HEK293 (cell line): ENCODE results near the gene PRKG1.

ENCODE experiments used
- CTCF ChIA-PET: fragments of 350-600 bp; formaldehyde crosslinking; extraction: SDS; loops from one replicate; lab custom pipeline; 2021; ENCODE audit warnings: antibody characterized with exemption; lab: Yijun Ruan, JAX
- POLR2A ChIA-PET: fragments of 300-600 bp; formaldehyde crosslinking; extraction: SDS; loops from one replicate; lab custom pipeline; 2020; ENCODE audit warnings: antibody characterized with exemption, inconsistent platforms; lab: Yijun Ruan, JAX
- H3K27ac ChIP-seq: fragments of 200-500 bp; sonication (Bioruptor generic); 2 replicates; pipeline ENCODE4 v1.5.1; 2014; ENCODE audit warnings: low read depth, low read length, control low read depth, inconsistent platforms; ENCODE audit errors: extremely low read depth
- H3K36me3 ChIP-seq, 2 experiments: fragments of 200-500 bp in 1 of 2; sonication (Bioruptor generic) in 1 of 2; 1 replicate in 1 of 2; 2 replicates in 1 of 2; pipeline ENCODE4 v1.5.1; 2014 to 2017; ENCODE audit warnings: inconsistent platforms in 2 of 2, low read length in 2 of 2; ENCODE audit not compliant: control insufficient read depth in 2 of 2, insufficient read depth in 1 of 2
- H3K4me1 ChIP-seq: fragments of 200-500 bp; sonication (Bioruptor generic); 2 replicates; pipeline ENCODE4 v1.5.1; 2014; ENCODE audit warnings: mild to moderate bottlenecking, low read length, inconsistent platforms; ENCODE audit not compliant: control insufficient read depth, insufficient read depth
- H3K4me3 ChIP-seq: 2 replicates; pipeline ENCODE4 v1.5.1; 2011; ENCODE audit warnings: low read depth, mild to moderate bottlenecking, control low read depth, low read length, moderate library complexity
- H3K9me3 ChIP-seq: fragments of 200-500 bp; sonication (Bioruptor generic); 2 replicates; pipeline ENCODE4 v1.5.1; 2014; ENCODE audit warnings: low read depth, low read length, inconsistent platforms; ENCODE audit not compliant: control insufficient read depth, insufficient read depth
- GLI2 ChIP-seq: fragments of 450-650 bp; formaldehyde crosslinking; IDR thresholded peaks from 2 replicates; pipeline ENCODE4; 2017; ENCODE audit warnings: missing biosample characterization, missing genetic modification characterization, low read depth, borderline replicate concordance
- HOXA7 ChIP-seq: sonication (generic); formaldehyde crosslinking; IDR thresholded peaks from 2 replicates; pipeline ENCODE4 v1.8.1; 2022; ENCODE audit warnings: missing genetic modification reagents, borderline replicate concordance
- HOXD13 ChIP-seq: sonication (generic); formaldehyde crosslinking; IDR thresholded peaks from 2 replicates; pipeline ENCODE4 v1.8.0; 2022; ENCODE audit warnings: missing genetic modification reagents, borderline replicate concordance
- INSM2 ChIP-seq: fragments of 450-650 bp; formaldehyde crosslinking; IDR thresholded peaks from 2 replicates; pipeline ENCODE4 v1.5.1; 2016; ENCODE audit warnings: missing biosample characterization, missing genetic modification characterization
- PRDM4 ChIP-seq: fragments of 450-650 bp; formaldehyde crosslinking; IDR thresholded peaks from 2 replicates; pipeline ENCODE4 v1.5.1; 2017; ENCODE audit warnings: missing biosample characterization, missing genetic modification characterization
- SP2 ChIP-seq: fragments of 450-650 bp; formaldehyde crosslinking; IDR thresholded peaks from 2 replicates; pipeline ENCODE4 v1.5.1; 2016; ENCODE audit warnings: missing biosample characterization, missing genetic modification characterization
- ZEB2 ChIP-seq: fragments of 450-650 bp; formaldehyde crosslinking; IDR thresholded peaks from 2 replicates; pipeline ENCODE4 v1.5.1; 2016; ENCODE audit warnings: missing biosample characterization, missing genetic modification characterization
- ZFHX2 ChIP-seq: fragments of 450-650 bp; formaldehyde crosslinking; conservative IDR thresholded peaks from 2 replicates; pipeline ENCODE4 v1.5.1; 2016; ENCODE audit warnings: missing biosample characterization, missing genetic modification characterization
- ZNF16 ChIP-seq: fragments of 450-650 bp; formaldehyde crosslinking; IDR thresholded peaks from 2 replicates; pipeline ENCODE4 v1.5.1; 2016; ENCODE audit warnings: low read depth, missing biosample characterization, missing genetic modification characterization
- ZNF175 ChIP-seq: fragments of 450-650 bp; formaldehyde crosslinking; IDR thresholded peaks from 2 replicates; pipeline ENCODE4 v1.5.1; 2016; ENCODE audit warnings: missing biosample characterization, missing genetic modification characterization
- ZNF24 ChIP-seq: fragments of 450-650 bp; formaldehyde crosslinking; IDR thresholded peaks from 2 replicates; pipeline ENCODE4 v1.5.1; 2016; ENCODE audit warnings: missing biosample characterization, missing genetic modification characterization
- ZNF324 ChIP-seq: fragments of 450-650 bp; formaldehyde crosslinking; IDR thresholded peaks from 2 replicates; pipeline ENCODE4 v1.5.1; 2016; ENCODE audit warnings: missing biosample characterization, missing genetic modification characterization
- ZNF404 ChIP-seq: fragments of 450-650 bp; formaldehyde crosslinking; IDR thresholded peaks from 2 replicates; pipeline ENCODE4 v1.5.1; 2017; ENCODE audit warnings: missing biosample characterization, missing genetic modification characterization
- ZNF501 ChIP-seq: fragments of 450-650 bp; formaldehyde crosslinking; IDR thresholded peaks from 2 replicates; pipeline ENCODE4 v1.5.1; 2016; ENCODE audit warnings: missing biosample characterization, missing genetic modification characterization
- ZNF658 ChIP-seq: fragments of 450-650 bp; formaldehyde crosslinking; IDR thresholded peaks from 2 replicates; pipeline ENCODE4; 2016; ENCODE audit warnings: missing biosample characterization, missing genetic modification characterization
- ZNF701 ChIP-seq: fragments of 450-650 bp; formaldehyde crosslinking; IDR thresholded peaks from 2 replicates; pipeline ENCODE4 v1.5.1; 2016; ENCODE audit warnings: missing biosample characterization, missing genetic modification characterization
- ZNF704 ChIP-seq: fragments of 450-650 bp; formaldehyde crosslinking; IDR thresholded peaks from 2 replicates; pipeline ENCODE4 v1.5.1; 2016; ENCODE audit warnings: missing biosample characterization, missing genetic modification characterization
- ZNF747 ChIP-seq: fragments of 450-650 bp; formaldehyde crosslinking; IDR thresholded peaks from 2 replicates; pipeline ENCODE4 v1.5.1; 2016; ENCODE audit warnings: missing biosample characterization, missing genetic modification characterization
- ZNF777 ChIP-seq: fragments of 450-650 bp; formaldehyde crosslinking; IDR thresholded peaks from 2 replicates; pipeline ENCODE4 v1.5.1; 2017; ENCODE audit warnings: missing biosample characterization, missing genetic modification characterization, borderline replicate concordance
- ZNF843 ChIP-seq: fragments of 450-650 bp; formaldehyde crosslinking; IDR thresholded peaks from 2 replicates; pipeline ENCODE4 v1.5.1; 2016; ENCODE audit warnings: missing biosample characterization, missing genetic modification characterization
- TF ChIP-seq, protein P1 (sequence below): fragments of 450-650 bp; formaldehyde crosslinking; IDR thresholded peaks from 2 replicates; pipeline ENCODE4 v1.5.1; 2016; ENCODE audit warnings: missing biosample characterization, missing genetic modification characterization

PRKG1 gene

DNA sequence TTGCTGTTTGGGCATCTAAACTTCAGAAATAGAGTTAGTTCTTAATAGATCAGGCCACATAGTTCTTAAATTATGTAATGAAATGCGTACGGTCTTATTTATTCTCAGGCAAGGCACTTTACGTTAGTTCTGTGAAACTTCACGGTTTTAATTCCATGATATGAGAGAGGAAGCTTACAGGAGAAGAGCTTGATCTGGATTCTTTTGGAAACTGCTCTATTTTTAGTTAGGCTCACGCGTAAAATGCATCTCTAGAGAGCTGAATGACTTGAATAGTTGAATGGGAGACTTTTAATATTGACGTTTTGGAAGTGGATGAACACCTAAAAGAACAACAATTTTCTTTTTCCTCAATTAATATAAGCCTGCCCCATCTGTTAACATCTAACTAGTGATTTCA is 71.1 kb downstream of the PRKG1 start:
- no peaks in the 10 kb centered on the region for H3K36me3 ChIP-seq
- H3K9me3 ChIP-seq: no peaks in the 10 kb centered on the region
- no peak overlapping the region for H3K4me3 ChIP-seq
- no peak for TF ChIP-seq ZNF404 (tag by site-specific recombination)
- no peak for TF ChIP-seq ZNF701
- TF ChIP-seq ZNF24 (tag by site-specific recombination): no peak
- no peak for TF ChIP-seq ZEB2 (tag by site-specific recombination)
- no peak for TF ChIP-seq ZNF501 (tag by site-specific recombination)
- TF ChIP-seq ZNF747 (tag by site-specific recombination): no peak
- TF ChIP-seq ZNF16 (tag by site-specific recombination): no peak
- TF ChIP-seq ZNF777 (tag by site-specific recombination): no peak
- no peak for TF ChIP-seq PRDM4
- no peak for TF ChIP-seq GLI2 (tag by site-specific recombination)
- TF ChIP-seq ZFHX2 (tag by site-specific recombination): no peak
- no peak for TF ChIP-seq ZNF704
- TF ChIP-seq SP2 (tag by site-specific recombination): no peak
- no peak for TF ChIP-seq ZNF324 (tag by site-specific recombination)
- no peak for TF ChIP-seq INSM2 (tag by site-specific recombination)
- TF ChIP-seq ZNF658 (tag by site-specific recombination): no peak
- no peak for TF ChIP-seq HOXA7 (CRISPR knock-in tag)
- no peak for TF ChIP-seq HOXD13 (CRISPR knock-in tag)
- TF ChIP-seq ZNF843 (tag by site-specific recombination): no peak
- TF ChIP-seq, all 188 proteins: peak for 0
- ChIA-PET POLR2A (no interaction called here), CTCF (no interaction called here)
- H3K4me1 ChIP-seq: no peaks in the 10 kb centered on the region
- no peak overlapping the region for H3K27ac ChIP-seq

- Histone ChIP-seq H3K4me3 (no peak overlapping the region), H3K36me3 (no peaks in the 10 kb centered on the region), H3K4me1 (no peaks in the 10 kb centered on the region), H3K9me3 (no peaks in the 10 kb centered on the region), H3K27ac (no peak overlapping the region)
- ChIA-PET CTCF (no interaction called here), POLR2A (no interaction called here)
- TF ChIP-seq, protein P1, sequence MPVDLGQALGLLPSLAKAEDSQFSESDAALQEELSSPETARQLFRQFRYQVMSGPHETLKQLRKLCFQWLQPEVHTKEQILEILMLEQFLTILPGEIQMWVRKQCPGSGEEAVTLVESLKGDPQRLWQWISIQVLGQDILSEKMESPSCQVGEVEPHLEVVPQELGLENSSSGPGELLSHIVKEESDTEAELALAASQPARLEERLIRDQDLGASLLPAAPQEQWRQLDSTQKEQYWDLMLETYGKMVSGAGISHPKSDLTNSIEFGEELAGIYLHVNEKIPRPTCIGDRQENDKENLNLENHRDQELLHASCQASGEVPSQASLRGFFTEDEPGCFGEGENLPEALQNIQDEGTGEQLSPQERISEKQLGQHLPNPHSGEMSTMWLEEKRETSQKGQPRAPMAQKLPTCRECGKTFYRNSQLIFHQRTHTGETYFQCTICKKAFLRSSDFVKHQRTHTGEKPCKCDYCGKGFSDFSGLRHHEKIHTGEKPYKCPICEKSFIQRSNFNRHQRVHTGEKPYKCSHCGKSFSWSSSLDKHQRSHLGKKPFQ (tag by site-specific recombination): 0 out of 2 replicates have a peak, but pooled peaks have one; percentile 18
- TF ChIP-seq ZNF175 (tag by site-specific recombination): no peak
Observed at GRCh38 chr10:51147644-51148399, 73.5 kb downstream of the PRKG1 start.
